Peyer's patch (tissue), 4 donors: ENCODE measurements around the gene LEKR1.

Experiments
- POLR2A ChIP-seq, 2 donors: fragments of 450-650 bp; IDR thresholded peaks; one replicate each; pipeline ENCODE4 v1.5.1; 2017; ENCODE audit warnings: antibody characterized with exemption in 2 of 2, mild to moderate bottlenecking in 2 of 2, moderate library complexity in 2 of 2
- TF ChIP-seq, protein P1 (sequence below), 6 experiments: fragments of 450-650 bp in 4 of 6; fragments of 200-600 bp in 2 of 6; sonication (generic) in 1 of 6; IDR thresholded peaks; one replicate each; pipeline ENCODE4 v1.5.1; 2017 to 2019; ENCODE audit warnings: antibody characterized with exemption in 6 of 6, mild to moderate bottlenecking in 3 of 6, moderate library complexity in 1 of 6

GRCh38 chr3:157094301-157094700 lies 268.1 kb downstream of the LEKR1 start:
- TF ChIP-seq, protein P1, sequence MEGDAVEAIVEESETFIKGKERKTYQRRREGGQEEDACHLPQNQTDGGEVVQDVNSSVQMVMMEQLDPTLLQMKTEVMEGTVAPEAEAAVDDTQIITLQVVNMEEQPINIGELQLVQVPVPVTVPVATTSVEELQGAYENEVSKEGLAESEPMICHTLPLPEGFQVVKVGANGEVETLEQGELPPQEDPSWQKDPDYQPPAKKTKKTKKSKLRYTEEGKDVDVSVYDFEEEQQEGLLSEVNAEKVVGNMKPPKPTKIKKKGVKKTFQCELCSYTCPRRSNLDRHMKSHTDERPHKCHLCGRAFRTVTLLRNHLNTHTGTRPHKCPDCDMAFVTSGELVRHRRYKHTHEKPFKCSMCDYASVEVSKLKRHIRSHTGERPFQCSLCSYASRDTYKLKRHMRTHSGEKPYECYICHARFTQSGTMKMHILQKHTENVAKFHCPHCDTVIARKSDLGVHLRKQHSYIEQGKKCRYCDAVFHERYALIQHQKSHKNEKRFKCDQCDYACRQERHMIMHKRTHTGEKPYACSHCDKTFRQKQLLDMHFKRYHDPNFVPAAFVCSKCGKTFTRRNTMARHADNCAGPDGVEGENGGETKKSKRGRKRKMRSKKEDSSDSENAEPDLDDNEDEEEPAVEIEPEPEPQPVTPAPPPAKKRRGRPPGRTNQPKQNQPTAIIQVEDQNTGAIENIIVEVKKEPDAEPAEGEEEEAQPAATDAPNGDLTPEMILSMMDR (IDR thresholded peaks at IDR 0.05): no peak
- no peak for TF ChIP-seq POLR2A (IDR thresholded peaks at IDR 0.05)
